ENCODE results near the gene VIPAS39.
"Not testable (repeated sequence)": the region's sequence is repeated elsewhere in the genome, so short reads cannot be mapped to it uniquely, and the experiment has no call there.

The VIPAS39 gene

DNA sequence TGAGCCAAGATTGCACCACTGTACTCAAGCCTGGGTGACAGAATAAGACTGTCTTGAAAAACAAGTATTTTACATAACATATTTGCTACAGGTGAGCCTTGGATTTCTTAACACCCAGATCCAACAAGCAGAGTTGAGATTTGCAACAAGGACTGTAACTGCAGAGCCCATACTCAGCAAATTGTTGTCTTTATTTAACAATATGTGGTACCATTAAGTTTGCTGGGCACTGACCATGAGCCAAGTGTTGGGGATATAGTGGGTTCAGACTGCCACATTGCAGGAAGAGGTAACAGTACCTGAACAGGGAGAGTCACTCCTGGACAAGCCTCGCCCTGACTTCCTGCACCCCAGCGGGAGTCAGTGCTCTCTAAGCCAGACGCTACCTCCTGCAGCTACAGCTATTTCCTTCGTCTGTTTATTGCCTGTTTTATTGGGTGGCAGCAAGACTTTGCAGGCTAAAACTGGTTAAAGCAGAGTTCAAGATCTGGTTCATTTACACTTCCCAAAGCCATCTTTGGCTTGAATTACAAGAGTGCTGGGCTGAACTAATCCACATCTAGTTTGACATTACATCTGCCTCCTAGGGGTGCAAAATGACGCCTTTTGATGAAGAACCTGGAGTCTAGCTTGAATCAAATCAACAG lies 12.9 kb upstream of the VIPAS39 start:
- no peak for DNase-seq (ENCODE audit: low spot score)

DNA sequence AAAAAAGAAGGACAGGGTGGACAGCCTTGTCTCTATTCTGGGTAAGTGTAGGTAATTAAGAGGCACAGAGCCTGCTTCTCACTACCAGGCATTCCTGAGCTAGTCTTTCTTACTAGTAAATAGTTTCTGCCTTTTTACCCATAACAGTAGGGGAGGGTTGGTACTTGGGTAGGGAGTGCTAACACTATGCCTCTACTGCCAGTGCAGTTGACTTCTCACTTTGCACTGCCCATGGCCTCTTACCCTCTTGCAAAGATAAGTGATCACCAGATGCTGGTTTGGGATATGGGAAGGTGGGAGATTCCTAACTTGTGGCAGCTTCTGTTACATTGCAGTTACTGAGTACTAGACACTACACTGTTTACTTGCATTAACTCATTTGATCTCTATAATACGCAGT lies 12.1 kb upstream of the VIPAS39 start:
- DNase-seq (ENCODE audit: low spot score), result no peak

DNA sequence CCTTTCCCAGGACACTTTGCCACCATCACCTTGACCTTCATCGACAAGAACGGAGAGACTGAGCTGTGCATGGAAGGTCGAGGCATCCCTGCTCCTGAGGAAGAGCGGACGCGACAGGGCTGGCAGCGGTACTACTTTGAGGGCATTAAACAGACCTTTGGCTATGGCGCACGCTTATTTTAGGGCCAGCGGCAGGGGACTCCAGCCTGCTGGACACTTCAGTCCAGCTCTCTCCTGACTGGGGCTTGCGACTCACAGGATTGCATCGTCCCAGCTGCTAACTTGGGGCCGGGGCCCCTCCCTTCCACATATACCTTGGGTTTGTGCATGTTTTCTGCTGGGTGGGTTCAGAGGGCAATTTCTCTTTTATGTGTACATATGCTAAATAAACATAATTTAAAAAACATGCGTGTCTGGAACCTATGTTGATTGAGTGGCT lies 11.7 kb upstream of the VIPAS39 start:
- peak; percentile 21 for DNase-seq (ENCODE audit: low spot score)

GRCh38 chr14:77467801-77468200 lies 10.4 kb upstream of the VIPAS39 start:
- DNase-seq (ENCODE audit: low spot score), result no peak

- DNase-seq (ENCODE audit: low spot score), result peak; percentile 63
These were observed 1.8 kb upstream of the VIPAS39 start for GRCh38 chr14:77459072-77459723.

DNA sequence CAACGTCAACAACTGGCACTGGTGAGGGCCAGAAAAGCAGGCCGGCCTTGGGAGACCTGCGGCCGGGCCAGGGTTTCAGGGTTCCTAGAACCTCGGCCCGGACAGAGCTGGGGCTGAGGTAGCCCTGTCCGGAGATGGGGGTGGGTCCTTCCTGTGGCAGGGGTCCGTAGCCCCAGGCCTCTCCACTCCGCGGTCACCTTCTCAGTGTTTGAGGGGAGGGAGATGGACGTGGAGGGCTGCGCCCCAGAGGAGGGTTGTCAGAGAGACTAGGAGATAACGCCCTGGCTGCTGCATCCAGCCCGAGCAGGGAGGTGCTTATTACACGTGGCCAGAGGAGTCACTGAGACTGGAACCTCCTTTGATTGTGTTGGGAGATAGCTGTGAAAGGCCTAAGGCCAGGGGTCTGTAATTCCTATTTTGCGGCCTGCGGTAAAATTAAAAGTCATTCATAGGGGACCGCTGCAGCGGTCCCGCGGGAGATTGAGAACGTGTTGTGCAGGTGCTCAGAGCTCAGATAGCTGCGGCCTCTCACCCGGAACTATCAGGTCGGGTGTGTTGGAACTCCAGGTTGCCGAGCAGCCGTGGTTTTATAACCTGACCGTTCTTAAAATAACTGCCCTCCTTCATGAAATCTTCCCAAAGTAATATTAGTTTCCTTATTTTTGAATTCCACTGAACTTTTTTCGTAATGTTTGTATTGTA lies 999 bp upstream of the VIPAS39 start:
- DNase-seq (ENCODE audit: low spot score), result peak; percentile 42

- peak; percentile 44 for DNase-seq (ENCODE audit: low spot score)
These were observed 283 bp downstream of the VIPAS39 start for GRCh38 chr14:77457115-77457521.

DNA sequence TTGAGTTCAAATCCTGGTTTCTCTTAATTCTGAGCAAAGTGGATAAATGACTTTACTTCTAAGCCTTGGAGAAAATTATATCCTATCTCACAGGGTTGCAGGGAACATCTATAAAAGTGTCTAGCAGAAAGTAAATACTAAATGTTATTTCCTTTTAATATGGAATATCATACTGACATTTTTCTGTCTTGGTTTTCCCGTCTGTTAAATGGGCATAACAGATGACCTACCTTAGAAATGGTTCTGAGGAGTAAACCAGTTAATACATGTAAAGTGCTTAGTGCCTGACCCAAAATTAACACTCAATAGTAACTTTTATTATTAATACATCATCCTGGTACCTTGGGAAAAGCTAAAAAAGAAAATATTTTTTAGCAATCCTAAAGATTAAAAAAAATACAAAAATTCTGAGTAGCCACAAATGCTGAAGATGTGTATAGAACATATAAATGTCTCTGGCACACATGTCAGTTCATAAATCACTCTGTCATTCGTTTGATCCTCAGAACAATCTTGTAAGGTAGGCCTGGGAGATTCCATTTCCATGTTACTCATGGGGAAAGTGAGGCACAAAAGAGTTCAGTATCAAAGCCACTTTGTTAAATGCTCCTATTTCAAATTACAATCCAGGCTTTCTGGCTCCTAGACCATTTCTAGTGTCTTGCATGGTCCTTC lies 1.3 kb downstream of the VIPAS39 start:
- no peak for DNase-seq (ENCODE audit: low spot score)

- no peak for DNase-seq (ENCODE audit: low spot score)
These were observed 15.2 kb downstream of the VIPAS39 start for GRCh38 chr14:77442196-77442595.

DNA sequence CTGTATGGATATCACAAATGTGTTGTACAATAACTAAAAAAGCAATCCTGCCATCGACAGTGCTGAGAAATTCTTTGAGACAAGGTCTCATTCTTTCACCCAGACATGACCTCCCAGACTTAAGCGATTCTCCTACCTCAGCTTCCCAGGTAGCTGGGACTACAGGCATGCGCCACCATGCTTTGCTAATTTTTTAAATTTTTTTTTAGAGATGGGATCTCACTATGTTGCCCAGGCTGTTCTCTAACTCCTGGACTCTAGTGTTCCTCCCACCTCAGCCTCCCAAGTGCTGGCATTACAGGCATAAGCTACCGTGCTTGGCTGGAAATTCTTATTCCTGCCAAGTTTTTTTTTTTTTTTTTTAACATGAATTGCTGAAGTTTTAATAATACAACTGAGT lies 17.5 kb downstream of the VIPAS39 start:
- no peak for DNase-seq (ENCODE audit: low spot score)

- DNase-seq (ENCODE audit: low spot score), result no peak
These were observed 18.8 kb downstream of the VIPAS39 start for GRCh38 chr14:77438596-77438995.

GRCh38 chr14:77436042-77436441 lies 21.4 kb downstream of the VIPAS39 start:
- DNase-seq (ENCODE audit: low spot score), result no peak

- no peak for DNase-seq (ENCODE audit: low spot score)
These were observed 31.0 kb downstream of the VIPAS39 start for GRCh38 chr14:77426396-77426795.

- no peak for DNase-seq (ENCODE audit: low spot score)
These were observed 32.5 kb downstream of the VIPAS39 start for GRCh38 chr14:77424862-77425261.

GRCh38 chr14:77423423-77423822 lies 34.0 kb downstream of the VIPAS39 start, which contains the start of gene NOXRED1:
TSS of gene NOXRED1 (minus strand) at chr14:77423523. CDS start at chr14:77422889, 634 bp downstream.
- no peak for DNase-seq (ENCODE audit: low spot score)

DNA sequence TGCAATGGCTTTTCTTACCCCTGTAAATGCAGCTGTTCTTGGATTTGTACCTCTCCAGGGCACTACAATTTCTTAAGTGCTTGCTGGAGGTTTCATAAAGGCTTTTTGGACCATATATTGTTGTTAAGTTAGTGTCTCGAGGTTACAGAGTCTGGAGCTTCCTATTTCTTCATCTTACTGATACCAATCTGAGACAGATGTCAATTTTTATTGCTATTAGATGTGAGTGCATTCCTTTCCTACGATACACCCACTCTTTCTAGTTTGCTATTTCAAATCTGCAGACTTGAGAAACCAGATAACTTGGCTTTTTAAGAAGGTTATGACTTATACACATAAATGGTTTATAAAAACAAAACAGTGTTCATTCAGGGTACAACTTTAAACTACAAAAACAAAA lies 36.2 kb downstream of the VIPAS39 start:
- DNase-seq (ENCODE audit: low spot score), result no peak

- no peak for DNase-seq (ENCODE audit: low spot score)
These were observed 40.6 kb downstream of the VIPAS39 start for GRCh38 chr14:77416836-77417235.

DNA sequence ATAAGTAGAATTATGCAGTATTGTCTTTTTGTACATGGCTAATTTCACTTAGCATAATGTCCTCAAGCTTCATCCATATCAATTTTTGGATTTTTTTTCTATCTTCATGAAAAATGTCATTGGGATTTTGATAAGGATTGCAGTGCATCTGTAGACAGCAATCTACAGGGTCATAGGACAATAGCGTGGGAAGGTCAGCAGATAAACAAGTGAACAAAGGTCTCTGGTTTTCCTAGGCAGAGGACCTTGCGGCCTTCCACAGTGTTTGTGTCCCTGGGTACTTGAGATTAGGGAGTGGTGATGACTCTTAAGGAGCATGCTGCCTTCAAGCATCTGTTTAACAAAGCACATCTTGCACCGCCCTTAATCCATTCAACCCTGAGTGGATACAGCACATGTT lies 41.3 kb downstream of the VIPAS39 start:
- DNase-seq (ENCODE audit: low spot score), result not testable (repeated sequence)

GRCh38 chr14:77415403-77416030 lies 41.9 kb downstream of the VIPAS39 start:
- not testable (repeated sequence) for DNase-seq (ENCODE audit: low spot score)

DNA sequence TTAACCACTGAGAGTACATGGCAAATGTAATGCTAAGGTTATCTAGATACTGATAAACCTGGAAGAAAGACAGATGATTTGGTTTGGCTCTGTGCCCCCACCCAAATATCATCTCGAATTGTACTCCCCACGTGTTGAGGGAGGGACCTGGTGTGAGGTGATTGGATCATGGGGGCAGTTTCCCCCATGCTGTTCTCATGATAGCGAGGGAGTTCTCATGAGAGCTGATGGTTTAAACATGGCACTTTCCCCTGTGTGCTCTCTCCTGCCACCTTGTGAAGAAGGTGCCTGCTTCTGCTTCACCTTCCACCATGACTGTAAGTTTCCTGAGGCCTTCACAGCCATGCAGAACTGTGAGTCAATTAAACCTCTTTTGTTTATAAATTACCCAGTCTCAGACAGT lies 48.3 kb downstream of the VIPAS39 start:
- DNase-seq (ENCODE audit: low spot score), result no peak

- DNase-seq (ENCODE audit: low spot score), result no peak
These were observed 50.2 kb downstream of the VIPAS39 start for GRCh38 chr14:77407158-77407557.

DNA sequence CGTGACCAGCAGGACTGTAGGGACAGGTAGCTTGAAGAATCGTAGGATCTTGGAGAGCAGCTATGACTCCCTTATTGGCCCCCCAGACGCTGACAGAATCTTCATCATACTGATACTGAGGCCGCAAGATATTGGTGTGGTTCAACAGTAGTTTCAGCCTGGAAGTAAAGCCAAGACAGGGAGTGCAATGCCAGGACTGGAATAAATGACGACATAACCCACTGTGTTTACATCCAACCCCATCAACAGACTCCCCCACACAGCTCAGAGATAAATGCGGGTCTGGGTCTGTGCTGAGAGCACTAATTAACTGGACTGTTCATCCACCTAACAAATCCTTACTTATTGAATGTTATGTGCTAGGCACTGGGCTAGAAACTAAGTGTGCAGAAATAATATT lies 50.7 kb downstream of the VIPAS39 start:
- no peak for DNase-seq (ENCODE audit: low spot score)

All from AG20443 (cell line).